NCI-H1930 (cell line): Measurements from ENCODE around the gene RMI2.
"Not testable (repeated sequence)": the region's sequence is repeated elsewhere in the genome, so short reads cannot be mapped to it uniquely, and the experiment has no call there.

ENCODE experiments used
- DNase-seq, 2 experiments: peaks; one replicate each; lab custom pipeline; 2025; lab: John Stamatoyannopoulos, UW

Gene RMI2

GRCh38 chr16:11345040-11345862 lies at the start of gene RMI2:
RMI2 (plus strand) TSS chr16:11345459; CDS start chr16:11345472, 13 bp downstream.
- DNase-seq: peak; percentile 94 to 97

GRCh38 chr16:11295672-11296071 lies 49.6 kb upstream of the RMI2 start:
- no peak for DNase-seq

GRCh38 chr16:11296351-11296705 lies 48.9 kb upstream of the RMI2 start:
- DNase-seq: no peak

GRCh38 chr16:11296706-11297491 lies 48.4 kb upstream of the RMI2 start:
- DNase-seq: no peak

- no peak for DNase-seq
Measured at GRCh38 chr16:11297492-11298142, 47.6 kb upstream of the RMI2 start.

- no peak for DNase-seq
Measured at GRCh38 chr16:11298143-11298900, 46.9 kb upstream of the RMI2 start.

- not testable (repeated sequence) for DNase-seq
Measured at GRCh38 chr16:11298950-11299547, 46.2 kb upstream of the RMI2 start.

- no peak for DNase-seq
Measured at GRCh38 chr16:11299865-11300559, 45.2 kb upstream of the RMI2 start.

GRCh38 chr16:11300560-11300892 lies 44.7 kb upstream of the RMI2 start:
- DNase-seq: no peak

- DNase-seq: no peak
Measured at GRCh38 chr16:11301645-11302501, 43.4 kb upstream of the RMI2 start.

- DNase-seq: no peak
Measured at GRCh38 chr16:11302977-11303376, 42.3 kb upstream of the RMI2 start.

GRCh38 chr16:11303405-11304138 lies 41.7 kb upstream of the RMI2 start:
- DNase-seq: no peak

- no peak for DNase-seq
Measured at GRCh38 chr16:11306381-11306780, 38.9 kb upstream of the RMI2 start.

GRCh38 chr16:11306997-11307638 lies 38.1 kb upstream of the RMI2 start:
- no peak for DNase-seq

- no peak for DNase-seq
Measured at GRCh38 chr16:11307639-11308492, 37.4 kb upstream of the RMI2 start.

- DNase-seq: no peak
Measured at GRCh38 chr16:11308493-11309283, 36.6 kb upstream of the RMI2 start.
